Mesendoderm (in vitro differentiated cells): Measurements from ENCODE around the gene CRTAC1.

Experiments
- DNase-seq: peaks from one replicate; pipeline ENCODE4 v3.0.0; 2013
- H2AK5ac ChIP-seq: 2 replicates; pipeline ENCODE4 v1.6.1; 2013; ENCODE audit warnings: low read length, inconsistent platforms
- H2BK120ac ChIP-seq: 2 replicates; pipeline ENCODE4 v1.6.1; 2013; ENCODE audit warnings: low read depth, mild to moderate bottlenecking, low read length, moderate library complexity, mixed read lengths
- H2BK15ac ChIP-seq: replicated peaks from 2 replicates; pipeline ENCODE4 v1.6.1; 2013; ENCODE audit warnings: low read depth, mild to moderate bottlenecking, moderate library complexity
- H2BK5ac ChIP-seq: 2 replicates; pipeline ENCODE4 v1.6.1; 2013; ENCODE audit warnings: low read length, inconsistent platforms
- H3K18ac ChIP-seq: 2 replicates; pipeline ENCODE4 v1.6.1; 2013; ENCODE audit warnings: mild to moderate bottlenecking, low read length, mixed read lengths
- H3K23ac ChIP-seq: one replicate; pipeline ENCODE4 v1.6.1; 2013; ENCODE audit warnings: low read length
- H3K27ac ChIP-seq: 2 replicates; pipeline ENCODE4 v1.5.1; 2013; ENCODE audit warnings: low read depth, mild to moderate bottlenecking, inconsistent platforms, low read length, moderate library complexity
- H3K27me3 ChIP-seq: 2 replicates; pipeline ENCODE4 v1.6.1; 2013; ENCODE audit warnings: low read length, control low read depth, mild to moderate bottlenecking, inconsistent platforms; ENCODE audit not compliant: insufficient read depth, poor library complexity
- H3K36me3 ChIP-seq: 2 replicates; pipeline ENCODE4 v1.6.1; 2013; ENCODE audit warnings: low read length, inconsistent platforms; ENCODE audit not compliant: control insufficient read depth, insufficient read depth
- H3K4ac ChIP-seq: one replicate; pipeline ENCODE4 v1.6.1; 2013; ENCODE audit warnings: low read depth, mild to moderate bottlenecking, low read length, moderate library complexity
- H3K4me1 ChIP-seq: 2 replicates; pipeline ENCODE4 v1.6.1; 2013; ENCODE audit warnings: low read depth, low read length, inconsistent platforms; ENCODE audit not compliant: control insufficient read depth
- H3K4me2 ChIP-seq: 2 replicates; pipeline ENCODE4 v1.6.1; 2013; ENCODE audit warnings: low read length
- H3K4me3 ChIP-seq: 2 replicates; pipeline ENCODE4 v1.5.1; 2013; ENCODE audit warnings: mild to moderate bottlenecking, low read length
- H3K56ac ChIP-seq: one replicate; pipeline ENCODE4 v1.6.1; 2013; ENCODE audit warnings: low read length
- H3K79me1 ChIP-seq: 2 replicates; pipeline ENCODE4 v1.6.1; 2013; ENCODE audit warnings: low read length, inconsistent platforms
- H3K79me2 ChIP-seq: 2 replicates; pipeline ENCODE4 v1.6.1; 2013; ENCODE audit warnings: mild to moderate bottlenecking, low read length; ENCODE audit not compliant: control insufficient read depth, insufficient read depth
- H3K9ac ChIP-seq: 2 replicates; pipeline ENCODE4 v1.6.1; 2013; ENCODE audit warnings: low read length, inconsistent platforms
- H4K5ac ChIP-seq: one replicate; pipeline ENCODE4 v1.6.1; 2013; ENCODE audit warnings: low read length
- H4K8ac ChIP-seq: one replicate; pipeline ENCODE4 v1.6.1; 2013; ENCODE audit warnings: low read depth, mild to moderate bottlenecking, control low read depth, low read length, moderate library complexity
- WGBS: extraction: QIAGEN DNeasy Blood & Tissue Kit; methylation state at CpG from one replicate; pipeline ENCODE4 v1.1.7; 2013; ENCODE audit warnings: low lambda C conversion rate, missing lambda C conversion rate; ENCODE audit not compliant: insufficient coverage; ENCODE audit errors: extremely low coverage; 5-methylcytosine and 5-hydroxymethylcytosine counted together

Gene CRTAC1

GRCh38 chr10:97904576-97904975, 125.8 kb downstream of the CRTAC1 start:
- Histone ChIP-seq H3K27me3 (no peaks in the 10 kb centered on the region), H3K4me3 (no peak overlapping the region), H3K18ac (no peak overlapping the region), H3K4me1 (no peaks in the 10 kb centered on the region), H3K56ac (no peak overlapping the region), H4K8ac (no peak overlapping the region), H2AK5ac (no peak overlapping the region), H2BK120ac (no peak overlapping the region), H4K5ac (no peak overlapping the region), H3K79me2 (no peaks in the 10 kb centered on the region), H3K36me3 (no peaks in the 10 kb centered on the region), H2BK5ac (no peak overlapping the region), H3K27ac (no peak overlapping the region), H2BK15ac (no peak overlapping the region), H3K79me1 (no peaks in the 10 kb centered on the region), H3K9ac (no peak overlapping the region), H3K23ac (no peak overlapping the region), H3K4me2 (no peak overlapping the region), H3K4ac (no peak overlapping the region)
- WGBS: no CpG with 5 or more reads among the region's 11 CpGs
- no peak for DNase-seq

GRCh38 chr10:97904018-97904381, 126.4 kb downstream of the CRTAC1 start:
- Histone ChIP-seq H3K4ac (no peak overlapping the region), H3K4me2 (no peak overlapping the region), H3K56ac (no peak overlapping the region), H3K18ac (no peak overlapping the region), H3K27me3 (no peaks in the 10 kb centered on the region), H3K4me1 (no peaks in the 10 kb centered on the region), H2BK5ac (no peak overlapping the region), H3K79me1 (no peaks in the 10 kb centered on the region), H3K9ac (no peak overlapping the region), H2AK5ac (no peak overlapping the region), H3K79me2 (no peaks in the 10 kb centered on the region), H3K23ac (no peak overlapping the region), H3K27ac (no peak overlapping the region), H2BK15ac (no peak overlapping the region), H3K36me3 (no peaks in the 10 kb centered on the region), H4K8ac (no peak overlapping the region), H4K5ac (no peak overlapping the region), H2BK120ac (no peak overlapping the region), H3K4me3 (no peak overlapping the region)
- DNase-seq: no peak
- no CpG with 5 or more reads among the region's 5 CpGs for WGBS

GRCh38 chr10:97903128-97904017, 127.0 kb downstream of the CRTAC1 start:
- Histone ChIP-seq H3K27me3 (no peaks in the 10 kb centered on the region), H2BK120ac (no peak overlapping the region), H4K5ac (no peak overlapping the region), H4K8ac (no peak overlapping the region), H3K4me2 (no peak overlapping the region), H3K36me3 (no peaks in the 10 kb centered on the region), H3K56ac (no peak overlapping the region), H2BK5ac (no peak overlapping the region), H3K23ac (no peak overlapping the region), H3K79me2 (no peaks in the 10 kb centered on the region), H3K4ac (no peak overlapping the region), H3K9ac (no peak overlapping the region), H2BK15ac (no peak overlapping the region), H3K27ac (no peak overlapping the region), H3K79me1 (no peaks in the 10 kb centered on the region), H3K18ac (no peak overlapping the region), H3K4me1 (no peaks in the 10 kb centered on the region), H2AK5ac (no peak overlapping the region), H3K4me3 (no peak overlapping the region)
- no peak for DNase-seq
- WGBS: no CpG with 5 or more reads among the region's 9 CpGs

GRCh38 chr10:97901381-97901780, 129.0 kb downstream of the CRTAC1 start:
- H3K79me2 ChIP-seq: no peaks in the 10 kb centered on the region
- WGBS: no CpG with 5 or more reads among the region's 12 CpGs
- H2BK15ac ChIP-seq: no peak overlapping the region
- no peak overlapping the region for H3K23ac ChIP-seq
- H2BK120ac ChIP-seq: no peak overlapping the region
- no peaks in the 10 kb centered on the region for H3K4me1 ChIP-seq
- no peaks in the 10 kb centered on the region for H3K79me1 ChIP-seq
- no peak overlapping the region for H3K4me3 ChIP-seq
- no peak overlapping the region for H2AK5ac ChIP-seq
- no peak overlapping the region for H3K27ac ChIP-seq
- no peaks in the 10 kb centered on the region for H3K36me3 ChIP-seq
- H3K27me3 ChIP-seq: no peaks in the 10 kb centered on the region
- H3K18ac ChIP-seq: no peak overlapping the region
- H3K56ac ChIP-seq: no peak overlapping the region
- no peak overlapping the region for H4K5ac ChIP-seq
- no peak overlapping the region for H2BK5ac ChIP-seq
- no peak overlapping the region for H3K4ac ChIP-seq
- no peak for DNase-seq
- H3K4me2 ChIP-seq: no peak overlapping the region
- H3K9ac ChIP-seq: no peak overlapping the region
- no peak overlapping the region for H4K8ac ChIP-seq

- H2BK15ac ChIP-seq: no peak overlapping the region
- no peak for DNase-seq
- H3K9ac ChIP-seq: no peak overlapping the region
- H4K5ac ChIP-seq: no peak overlapping the region
- H3K18ac ChIP-seq: no peak overlapping the region
- H4K8ac ChIP-seq: no peak overlapping the region
- no peaks in the 10 kb centered on the region for H3K79me2 ChIP-seq
- H3K4me2 ChIP-seq: no peak overlapping the region
- no peak overlapping the region for H2BK120ac ChIP-seq
- no peak overlapping the region for H3K4ac ChIP-seq
- H3K56ac ChIP-seq: no peak overlapping the region
- H2AK5ac ChIP-seq: no peak overlapping the region
- no CpG with 5 or more reads among the region's 4 CpGs for WGBS
- no peak overlapping the region for H3K27ac ChIP-seq
- H3K27me3 ChIP-seq: no peaks in the 10 kb centered on the region
- no peaks in the 10 kb centered on the region for H3K36me3 ChIP-seq
- H3K4me1 ChIP-seq: no peaks in the 10 kb centered on the region
- H2BK5ac ChIP-seq: no peak overlapping the region
- H3K23ac ChIP-seq: no peak overlapping the region
- no peak overlapping the region for H3K4me3 ChIP-seq
- no peaks in the 10 kb centered on the region for H3K79me1 ChIP-seq
Measured at GRCh38 chr10:97898429-97898828, 132.0 kb downstream of the CRTAC1 start.
